Stimulated activated CD8-positive, alpha-beta memory T cell treated with anti-CD3 and anti-CD28 coated beads, Interleukin-12 subunit alpha, Interleukin-12 subunit beta, amount 100 ng/mL, for 24 hours (primary cell): ENCODE measurements around the gene CDH23.

Source experiments
- DNase-seq: peaks from one replicate; pipeline ENCODE4 v3.0.0-alpha.2; 2020; ENCODE audit errors: extremely low read depth

The CDH23 gene

DNA sequence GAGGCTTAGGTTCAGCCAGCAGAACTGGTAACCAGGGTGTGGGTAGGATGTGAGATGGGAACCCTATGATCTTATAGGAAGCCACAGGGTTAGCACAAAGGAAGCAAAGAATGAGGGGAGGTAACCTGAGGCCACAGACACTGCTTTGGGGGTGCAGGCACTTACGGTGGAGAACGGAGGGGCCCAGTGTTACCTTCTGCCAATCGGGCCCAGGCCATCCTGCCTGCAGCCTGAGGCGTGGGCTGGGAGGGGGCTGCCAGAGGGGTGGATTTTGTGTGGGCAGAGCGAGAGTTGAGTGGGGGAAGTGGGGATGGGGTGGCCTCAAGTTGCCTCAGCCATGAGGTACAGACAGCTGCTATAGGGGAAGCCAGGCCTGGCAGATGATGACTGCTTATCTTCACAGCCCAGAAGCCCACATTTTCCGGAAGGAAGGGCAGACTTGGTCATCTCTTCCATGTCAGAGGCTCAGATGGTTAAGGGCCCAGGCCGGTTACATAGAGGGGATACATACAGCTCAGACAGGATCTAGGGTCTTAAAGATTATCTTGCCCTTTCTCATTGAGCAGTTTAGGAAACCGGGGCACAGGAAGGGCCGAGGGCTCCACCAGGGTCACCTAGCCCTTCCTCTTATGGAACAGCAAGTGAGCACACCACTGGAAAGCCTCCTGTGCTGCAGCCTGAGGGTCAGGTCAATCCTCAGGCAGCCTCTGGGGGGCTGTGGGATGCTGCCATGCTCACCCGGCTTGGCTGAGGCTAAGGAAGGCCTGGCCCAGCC, 401.0 kb downstream of the CDH23 start:
- no peak for DNase-seq

DNA sequence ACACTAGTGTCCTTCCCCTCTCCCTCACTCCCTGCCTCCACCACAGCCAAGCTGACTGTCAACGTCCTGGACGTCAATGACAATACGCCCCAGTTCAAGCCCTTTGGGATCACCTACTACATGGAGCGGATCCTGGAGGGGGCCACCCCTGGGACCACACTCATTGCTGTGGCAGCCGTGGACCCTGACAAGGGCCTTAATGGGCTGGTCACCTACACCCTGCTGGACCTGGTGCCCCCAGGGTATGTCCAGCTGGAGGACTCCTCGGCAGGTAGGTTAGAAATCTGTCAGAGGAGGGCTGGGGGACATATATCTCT, 401.5 kb downstream of the CDH23 start:
- no peak for DNase-seq

DNA sequence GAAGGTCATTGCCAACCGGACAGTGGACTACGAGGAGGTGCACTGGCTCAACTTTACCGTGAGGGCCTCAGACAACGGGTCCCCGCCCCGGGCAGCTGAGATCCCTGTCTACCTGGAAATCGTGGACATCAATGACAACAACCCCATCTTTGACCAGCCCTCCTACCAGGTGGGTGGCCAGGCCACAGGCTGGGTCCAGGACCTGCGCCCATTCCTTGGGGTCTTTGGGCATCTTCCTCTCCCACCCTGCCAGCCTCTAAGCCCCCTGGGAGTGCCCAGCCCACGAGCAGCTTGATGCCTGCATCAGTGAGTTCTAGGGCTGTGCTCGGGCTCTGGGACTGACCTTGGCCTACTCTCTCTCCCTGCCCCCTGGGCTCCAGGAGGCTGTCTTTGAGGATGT, 402.4 kb downstream of the CDH23 start:
- DNase-seq, result no peak

DNA sequence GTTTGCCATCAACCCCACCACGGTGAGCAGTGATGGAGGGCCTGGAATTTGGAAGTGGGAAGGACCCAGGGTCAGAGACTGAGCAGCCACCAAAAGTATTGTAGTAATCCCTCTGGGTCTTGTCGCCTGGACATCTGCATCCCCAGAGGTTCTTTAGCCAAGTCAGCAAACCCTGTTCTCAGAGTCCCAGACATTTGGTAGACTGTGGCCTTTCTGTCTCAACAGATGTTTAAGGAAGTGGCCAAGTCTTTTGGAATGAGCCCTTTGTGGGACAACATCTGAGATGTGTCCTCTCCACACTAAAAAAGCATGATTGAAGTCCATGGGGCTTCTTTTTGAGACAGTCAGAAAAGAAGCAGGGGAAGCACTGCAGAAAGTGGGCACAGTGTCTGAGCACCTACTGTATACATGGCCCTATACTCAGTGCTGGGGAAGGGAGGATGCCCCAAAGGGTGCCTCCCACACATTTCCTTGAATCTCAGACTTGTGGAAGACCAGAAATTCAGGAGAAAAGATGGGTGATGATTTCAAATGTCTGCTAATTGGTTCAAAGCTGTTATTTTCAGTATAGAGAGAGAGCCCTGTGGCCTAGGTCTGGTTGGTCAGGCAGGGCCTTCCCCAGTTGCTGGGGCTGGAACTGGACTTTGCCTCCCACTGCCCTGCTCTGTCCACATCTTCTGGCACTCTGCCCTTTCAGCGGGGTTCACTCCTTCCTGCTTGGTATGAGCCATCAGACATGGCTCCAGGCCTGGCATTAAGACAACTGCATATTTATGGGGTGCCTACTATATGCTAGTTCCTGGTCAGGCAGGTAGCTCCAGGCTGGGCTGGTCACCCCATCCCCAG, 403.1 kb downstream of the CDH23 start:
- no peak for DNase-seq

DNA sequence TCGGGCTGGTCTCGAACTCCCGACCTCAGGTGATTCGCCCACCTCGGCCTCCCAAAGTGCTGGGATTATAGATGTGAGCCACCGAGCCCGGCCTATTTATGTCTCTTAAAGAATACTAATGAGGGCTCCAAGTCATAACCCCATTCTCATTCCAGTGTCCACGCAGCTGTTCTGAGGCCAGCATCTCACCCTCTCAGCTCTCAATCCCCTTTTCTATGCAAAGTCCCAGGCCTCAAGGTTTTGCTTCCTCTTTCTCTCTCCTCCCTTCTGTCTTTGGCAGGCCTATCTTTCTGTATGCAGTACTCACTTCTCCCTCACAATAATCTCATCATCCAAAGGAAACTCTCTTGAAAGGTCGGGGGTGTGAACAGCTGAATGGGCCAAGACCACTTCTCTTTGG, 404.6 kb downstream of the CDH23 start:
- DNase-seq, result no peak

DNA sequence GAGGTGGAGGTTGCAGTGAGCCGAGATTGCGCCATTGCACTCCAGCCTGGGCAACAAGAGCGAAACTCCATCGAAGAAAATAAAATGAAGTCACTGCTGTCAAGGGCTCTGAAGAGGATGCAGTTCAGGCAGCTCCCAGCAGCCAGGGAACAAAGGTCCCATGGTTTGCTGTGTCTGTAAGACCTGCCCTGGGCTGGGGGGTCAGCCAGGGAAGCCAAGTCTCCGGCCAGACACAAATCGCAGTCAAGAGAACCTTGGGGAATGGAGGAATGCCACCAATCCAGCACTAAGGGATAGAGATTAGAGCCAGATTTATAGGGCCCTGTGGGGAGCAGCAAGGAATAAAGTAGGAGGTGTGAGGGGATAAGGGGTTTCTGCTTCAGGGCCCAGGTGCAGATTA, 405.5 kb downstream of the CDH23 start:
- no peak for DNase-seq

DNA sequence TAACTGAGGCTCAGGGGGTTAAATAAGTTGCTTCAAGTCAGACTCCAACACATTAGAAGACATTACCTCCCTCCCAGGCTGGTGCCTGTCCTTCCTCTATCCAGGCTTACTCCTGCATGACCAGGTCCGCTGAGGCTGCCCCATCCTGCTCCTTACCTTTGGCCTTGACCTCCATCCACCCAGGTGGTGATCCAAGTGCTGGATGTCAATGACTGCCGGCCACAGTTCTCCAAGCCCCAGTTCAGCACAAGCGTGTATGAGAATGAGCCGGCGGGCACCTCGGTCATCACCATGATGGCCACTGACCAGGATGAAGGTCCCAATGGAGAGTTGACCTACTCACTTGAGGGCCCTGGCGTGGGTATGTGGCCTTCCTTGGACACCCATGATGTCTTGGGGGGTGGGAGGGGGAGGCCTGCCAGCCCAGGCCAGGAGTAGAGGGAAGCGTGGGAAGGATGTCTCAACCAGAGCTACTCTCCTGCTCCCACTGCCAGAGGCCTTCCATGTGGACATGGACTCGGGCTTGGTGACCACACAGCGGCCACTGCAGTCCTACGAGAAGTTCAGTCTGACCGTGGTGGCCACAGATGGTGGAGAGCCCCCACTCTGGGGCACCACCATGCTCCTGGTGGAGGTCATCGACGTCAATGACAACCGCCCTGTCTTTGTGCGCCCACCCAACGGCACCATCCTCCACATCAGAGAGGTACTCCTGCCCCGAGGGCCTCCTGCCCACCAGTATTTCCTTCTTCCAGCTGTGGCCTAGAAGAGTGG, 406.2 kb downstream of the CDH23 start:
- no peak for DNase-seq

DNA sequence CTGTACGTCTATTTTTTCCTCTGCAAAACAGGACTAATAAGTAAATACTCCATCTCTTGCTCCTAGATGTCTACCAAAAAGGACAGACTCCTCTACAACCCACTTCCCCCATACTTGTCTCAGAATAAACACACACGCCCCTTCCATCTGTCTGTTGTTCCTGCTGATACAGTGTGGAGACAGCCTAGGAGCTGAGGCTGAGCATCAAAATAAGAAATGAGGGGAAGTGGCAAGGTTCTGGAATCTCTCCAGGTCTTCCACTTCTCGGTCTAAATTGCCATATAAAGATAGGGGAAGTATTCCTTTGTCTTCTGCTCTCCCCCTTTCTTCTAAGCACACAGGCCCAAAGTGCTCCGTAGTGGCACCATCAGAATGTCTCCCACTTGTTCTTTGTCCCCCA, 407.4 kb downstream of the CDH23 start:
- DNase-seq, result no peak

DNA sequence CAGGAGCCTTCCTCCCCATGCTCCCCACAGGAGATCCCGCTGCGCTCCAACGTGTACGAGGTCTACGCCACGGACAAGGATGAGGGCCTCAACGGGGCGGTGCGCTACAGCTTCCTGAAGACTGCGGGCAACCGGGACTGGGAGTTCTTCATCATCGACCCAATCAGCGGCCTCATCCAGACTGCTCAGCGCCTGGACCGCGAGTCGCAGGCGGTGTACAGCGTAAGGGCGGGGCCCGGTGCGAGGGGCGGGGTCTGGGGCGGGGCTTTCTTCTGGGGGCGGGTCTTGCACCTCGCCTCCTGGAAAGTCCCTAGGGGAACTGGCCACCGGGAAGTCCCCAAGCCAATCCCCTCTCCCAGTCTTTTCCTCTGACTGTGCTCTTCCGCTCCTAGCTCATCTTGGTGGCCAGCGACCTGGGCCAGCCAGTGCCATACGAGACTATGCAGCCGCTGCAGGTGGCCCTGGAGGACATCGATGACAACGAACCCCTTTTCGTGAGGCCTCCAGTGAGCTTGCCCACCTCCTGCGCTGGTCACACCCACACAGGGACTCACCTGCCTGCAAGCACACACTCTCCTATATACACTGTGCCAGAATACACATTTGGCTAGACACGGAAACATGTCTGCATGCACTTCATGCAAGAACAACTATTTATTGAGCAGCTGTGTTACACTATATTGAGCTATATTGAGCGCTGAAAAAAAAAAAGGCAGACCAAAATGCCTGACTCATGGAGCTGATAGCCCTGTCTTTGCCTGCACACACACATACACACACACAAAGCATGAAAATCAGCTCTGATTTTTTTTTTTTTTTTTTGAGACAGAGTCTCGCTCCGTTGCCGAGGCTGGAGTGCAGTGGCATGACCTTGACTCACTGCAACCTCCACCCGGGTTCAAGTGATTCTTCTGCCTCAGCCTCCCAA, 409.3 kb downstream of the CDH23 start:
- DNase-seq, result no peak

DNA sequence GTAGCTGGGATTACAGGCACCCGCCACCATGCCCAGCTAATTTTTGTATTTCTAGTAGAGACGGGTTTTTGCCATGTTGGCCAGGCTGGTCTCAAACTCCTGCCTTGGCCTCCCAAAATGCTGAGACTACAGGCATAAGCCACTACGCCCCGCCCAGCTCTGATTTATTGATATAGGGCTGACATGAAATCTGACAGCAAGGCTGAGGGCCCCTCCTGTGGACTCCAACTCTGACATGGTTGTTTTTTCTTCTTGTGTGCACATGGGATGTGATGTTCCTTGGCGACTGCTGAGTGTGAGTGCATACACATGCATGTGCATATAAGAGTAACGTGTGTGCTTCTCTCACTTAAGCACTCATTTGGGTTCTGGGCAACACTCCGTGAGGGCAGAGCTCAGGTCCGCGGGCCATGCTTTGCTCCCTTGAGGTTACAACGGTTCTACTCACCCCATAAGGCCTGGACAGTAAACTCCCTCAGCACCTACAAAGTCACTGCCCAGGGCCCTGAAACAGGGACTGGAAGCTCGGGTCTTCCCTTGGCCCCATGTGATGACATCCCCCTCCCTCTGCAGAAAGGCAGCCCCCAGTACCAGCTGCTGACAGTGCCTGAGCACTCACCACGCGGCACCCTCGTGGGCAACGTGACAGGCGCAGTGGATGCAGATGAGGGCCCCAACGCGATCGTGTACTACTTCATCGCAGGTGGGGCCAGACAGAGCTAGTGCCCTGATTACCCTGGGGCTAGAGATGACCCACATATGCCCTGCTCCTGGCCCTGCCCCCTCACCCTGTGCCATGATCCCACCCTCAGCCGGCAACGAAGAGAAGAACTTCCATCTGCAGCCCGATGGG, 410.2 kb downstream of the CDH23 start:
- DNase-seq, result no peak

DNA sequence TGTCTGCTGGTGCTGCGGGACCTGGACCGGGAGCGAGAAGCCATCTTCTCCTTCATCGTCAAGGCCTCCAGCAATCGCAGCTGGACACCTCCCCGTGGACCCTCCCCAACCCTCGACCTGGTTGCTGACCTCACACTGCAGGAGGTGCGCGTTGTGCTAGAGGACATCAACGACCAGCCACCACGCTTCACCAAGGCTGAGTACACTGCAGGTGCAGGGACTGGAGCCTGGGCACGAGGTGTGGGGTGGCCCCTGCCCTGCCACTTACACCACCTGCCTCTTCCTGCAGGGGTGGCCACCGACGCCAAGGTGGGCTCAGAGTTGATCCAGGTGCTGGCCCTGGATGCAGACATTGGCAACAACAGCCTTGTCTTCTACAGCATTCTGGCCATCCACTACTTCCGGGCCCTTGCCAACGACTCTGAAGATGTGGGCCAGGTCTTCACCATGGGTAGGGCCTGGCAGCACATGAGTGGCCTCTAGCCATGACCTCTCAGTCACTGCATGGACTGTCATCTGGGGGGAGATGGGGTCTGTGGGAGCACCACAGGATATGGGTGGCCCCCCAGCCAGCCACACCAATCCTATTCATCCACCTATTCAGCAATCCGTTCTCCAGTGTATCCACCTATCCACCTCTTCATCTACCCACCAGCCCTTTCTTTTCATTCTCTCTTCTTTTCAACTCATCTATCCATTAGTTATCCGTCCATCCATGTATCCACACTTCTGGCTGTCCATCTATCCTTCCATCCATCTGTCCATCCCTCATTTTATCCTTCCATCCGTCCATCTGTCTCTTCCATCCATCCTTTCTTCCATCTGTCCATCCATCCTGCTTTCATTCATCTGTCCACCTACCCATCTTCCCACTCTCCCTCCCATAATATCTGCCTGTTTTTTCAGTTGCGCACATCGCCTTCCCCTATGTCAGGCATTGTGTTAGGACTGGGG, 411.1 kb downstream of the CDH23 start:
- no peak for DNase-seq

DNA sequence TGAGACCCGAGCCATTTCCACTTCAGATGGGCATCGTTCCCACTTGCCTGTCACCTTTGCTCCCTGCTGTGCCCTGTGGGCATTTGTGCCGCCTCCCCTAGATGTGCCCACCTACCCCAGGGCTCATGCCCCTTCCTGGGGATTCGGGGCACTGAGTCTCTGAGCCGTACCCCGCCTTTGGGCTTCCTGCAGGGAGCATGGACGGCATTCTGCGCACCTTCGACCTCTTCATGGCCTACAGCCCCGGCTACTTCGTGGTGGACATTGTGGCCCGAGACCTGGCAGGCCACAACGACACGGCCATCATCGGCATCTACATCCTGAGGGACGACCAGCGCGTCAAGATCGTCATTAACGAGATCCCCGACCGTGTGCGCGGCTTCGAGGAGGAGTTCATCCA, 412.9 kb downstream of the CDH23 start:
- DNase-seq, result no peak

DNA sequence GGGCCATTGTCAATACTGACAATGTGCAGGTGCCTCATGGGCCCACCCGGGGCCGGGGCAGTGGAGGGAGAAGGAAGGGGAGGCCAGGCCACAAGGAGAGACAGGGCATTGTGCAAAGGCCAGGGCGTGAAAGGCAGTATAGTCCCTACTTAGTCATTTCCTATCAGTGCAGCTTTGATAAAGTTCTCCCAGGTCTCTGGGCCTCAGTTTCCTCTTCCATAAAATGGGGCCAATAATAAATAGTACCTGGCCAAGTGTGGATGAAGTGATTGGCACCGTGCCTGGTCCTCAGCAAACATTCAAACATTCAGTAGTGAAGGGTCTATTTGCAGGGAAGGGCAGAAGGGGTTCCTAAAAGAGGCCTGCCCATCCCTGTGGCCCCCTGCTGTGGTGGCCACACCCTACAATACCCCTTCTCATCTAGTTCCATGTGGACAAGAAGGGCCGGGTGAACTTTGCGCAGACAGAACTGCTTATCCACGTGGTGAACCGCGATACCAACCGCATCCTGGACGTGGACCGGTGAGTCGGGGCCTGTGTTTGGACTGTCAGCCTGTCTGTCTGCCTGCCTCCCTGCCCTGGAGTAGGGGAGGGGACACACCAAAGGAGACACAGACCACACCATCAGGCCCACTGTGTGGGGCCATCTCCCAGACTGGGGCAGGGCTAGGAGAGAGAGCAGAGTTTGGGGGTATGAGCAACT, 413.5 kb downstream of the CDH23 start:
- DNase-seq, result no peak

DNA sequence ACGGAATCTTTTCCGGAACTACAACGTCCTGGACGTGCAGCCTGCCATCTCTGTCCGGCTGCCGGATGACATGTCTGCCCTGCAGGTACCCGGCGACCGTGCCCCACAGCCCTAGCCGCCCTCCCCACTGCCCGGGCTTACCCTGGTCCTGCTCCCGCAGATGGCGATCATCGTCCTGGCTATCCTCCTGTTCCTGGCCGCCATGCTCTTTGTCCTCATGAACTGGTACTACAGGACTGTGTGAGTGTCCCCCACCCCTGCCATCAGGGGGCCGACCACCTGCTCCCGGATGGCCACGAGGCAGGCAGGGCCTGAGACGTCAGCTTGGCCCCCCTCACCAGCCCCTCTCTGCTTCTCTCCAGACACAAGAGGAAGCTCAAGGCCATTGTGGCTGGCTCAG, 414.6 kb downstream of the CDH23 start:
- no peak for DNase-seq

DNA sequence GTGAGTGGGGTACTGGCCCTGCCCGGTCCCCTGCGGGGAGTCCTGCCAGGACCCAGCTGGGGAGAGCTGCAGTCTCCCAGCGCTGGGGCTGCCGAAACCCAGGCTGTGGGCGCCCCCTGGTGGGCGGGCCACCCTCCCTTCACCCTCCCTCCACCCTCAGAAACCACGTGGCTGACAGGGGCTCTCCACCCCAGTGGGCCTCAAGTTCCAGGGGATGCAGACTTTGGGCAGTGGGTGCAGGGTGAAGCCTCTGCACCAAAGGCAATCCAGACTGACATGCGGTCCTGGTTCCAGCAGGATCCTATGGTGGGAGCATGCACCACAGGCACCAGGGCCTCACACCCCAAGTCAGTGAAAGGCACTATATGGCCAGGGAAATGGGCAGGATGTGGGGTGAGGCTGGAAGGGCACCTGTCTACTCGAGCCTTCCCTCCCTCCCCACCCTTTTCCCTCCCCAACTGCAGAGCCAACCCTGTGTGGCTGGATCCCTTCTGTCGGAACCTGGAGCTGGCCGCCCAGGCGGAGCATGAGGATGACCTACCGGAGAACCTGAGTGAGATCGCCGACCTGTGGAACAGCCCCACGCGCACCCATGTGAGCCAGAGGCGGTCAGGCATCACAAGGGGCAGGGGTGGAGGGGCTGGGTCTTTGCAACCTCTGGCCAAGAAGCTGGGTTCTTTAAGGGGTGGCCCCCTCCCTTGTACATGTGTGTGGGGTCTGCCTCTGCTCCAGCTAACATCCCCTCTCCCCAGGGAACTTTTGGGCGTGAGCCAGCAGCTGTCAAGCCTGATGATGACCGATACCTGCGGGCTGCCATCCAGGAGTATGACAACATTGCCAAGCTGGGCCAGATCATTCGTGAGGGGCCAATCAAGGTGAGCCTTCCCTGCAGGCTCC, 415.5 kb downstream of the CDH23 start:
- peak; percentile 56 for DNase-seq

DNA sequence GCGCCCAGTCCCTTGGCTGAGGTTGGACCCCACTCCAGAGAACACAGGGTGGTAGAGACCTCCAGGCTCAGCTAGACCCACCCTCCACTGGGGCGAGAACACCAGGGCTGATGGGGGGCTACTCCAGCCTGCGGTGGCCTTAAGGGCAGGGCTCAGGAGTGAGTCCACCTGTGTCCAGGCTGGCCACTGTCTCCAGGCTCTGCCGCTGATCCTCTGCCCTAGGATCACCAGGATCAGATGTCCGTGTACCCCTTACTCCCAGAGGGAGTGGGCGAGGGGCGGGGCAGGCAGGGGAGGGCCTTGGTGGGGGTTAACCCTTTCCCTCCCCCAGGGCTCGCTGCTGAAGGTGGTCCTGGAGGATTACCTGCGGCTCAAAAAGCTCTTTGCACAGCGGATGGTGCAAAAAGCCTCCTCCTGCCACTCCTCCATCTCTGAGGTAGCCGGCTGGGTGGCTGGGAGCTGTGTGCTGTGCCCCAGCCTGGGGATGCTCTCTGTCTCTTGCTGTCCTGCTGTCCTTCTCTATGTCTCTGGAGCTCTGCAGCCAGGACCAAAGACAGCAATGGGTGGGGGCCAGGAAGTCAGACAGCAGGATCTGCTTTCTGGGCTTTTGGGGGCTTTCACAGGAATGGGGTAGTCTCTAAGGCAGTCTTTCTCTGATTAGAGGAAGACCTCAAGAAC, 416.3 kb downstream of the CDH23 start:
- DNase-seq, result no peak

DNA sequence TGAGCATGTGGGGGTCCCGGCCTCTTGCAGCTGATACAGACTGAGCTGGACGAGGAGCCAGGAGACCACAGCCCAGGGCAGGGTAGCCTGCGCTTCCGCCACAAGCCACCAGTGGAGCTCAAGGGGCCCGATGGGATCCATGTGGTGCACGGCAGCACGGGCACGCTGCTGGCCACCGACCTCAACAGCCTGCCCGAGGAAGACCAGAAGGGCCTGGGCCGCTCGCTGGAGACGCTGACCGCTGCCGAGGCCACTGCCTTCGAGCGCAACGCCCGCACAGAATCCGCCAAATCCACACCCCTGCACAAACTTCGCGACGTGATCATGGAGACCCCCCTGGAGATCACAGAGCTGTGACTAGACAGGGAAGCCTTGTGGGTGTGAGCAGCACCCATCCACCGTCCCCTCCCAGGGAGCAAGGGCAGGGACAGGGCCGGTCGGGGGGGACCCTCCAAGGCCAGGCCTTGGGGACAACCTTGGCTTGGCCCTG, 418.2 kb downstream of the CDH23 start:
- no peak for DNase-seq
